NOMO-1 (cell line): Measurements from ENCODE around the gene KDM4C.

Experiments used
- DNase-seq, 2 experiments: peaks; one replicate each; lab custom pipeline; 2025; ENCODE audit not compliant: unreplicated experiment in 2 of 2; lab: John Stamatoyannopoulos, UW

The KDM4C gene

DNA sequence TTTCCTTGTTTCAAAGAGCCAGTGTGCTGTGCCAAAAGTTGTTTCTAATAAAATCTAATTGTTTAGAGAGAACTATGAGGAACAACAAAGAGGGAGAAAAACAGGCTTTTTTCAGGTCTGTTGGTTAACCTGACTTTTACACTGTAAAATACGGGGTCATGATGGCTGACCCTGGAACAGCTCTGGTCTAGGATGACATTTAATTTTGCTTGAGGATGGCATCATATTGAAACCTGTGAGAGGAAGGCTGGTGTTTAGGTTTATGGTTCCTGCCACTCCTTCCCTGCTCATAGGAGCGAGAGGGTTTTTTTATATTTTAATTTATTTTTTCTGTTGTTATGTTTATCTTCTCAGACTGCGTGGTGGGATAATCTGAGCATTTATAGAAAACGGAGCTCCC is 327.6 kb downstream of the KDM4C start:
- no peak for DNase-seq

DNA sequence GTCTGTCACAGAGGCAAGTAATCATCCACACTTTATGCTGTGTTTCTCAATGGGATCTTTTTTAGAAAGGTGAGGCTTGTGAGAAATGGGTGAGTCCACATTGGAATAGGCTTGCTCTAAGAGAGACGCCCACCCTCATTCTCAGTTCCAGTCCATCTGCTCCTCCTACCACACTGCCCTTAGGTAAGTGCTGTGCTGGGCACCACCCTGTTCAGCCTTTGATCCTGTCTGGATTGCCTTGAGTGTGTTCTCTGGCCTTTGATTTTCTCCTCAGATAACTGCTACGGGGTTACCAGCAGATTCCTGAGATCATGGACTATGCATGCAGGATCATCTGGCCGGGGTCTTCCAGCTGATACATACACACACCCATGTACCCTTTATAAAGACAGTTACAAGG is 328.6 kb downstream of the KDM4C start:
- no peak for DNase-seq

DNA sequence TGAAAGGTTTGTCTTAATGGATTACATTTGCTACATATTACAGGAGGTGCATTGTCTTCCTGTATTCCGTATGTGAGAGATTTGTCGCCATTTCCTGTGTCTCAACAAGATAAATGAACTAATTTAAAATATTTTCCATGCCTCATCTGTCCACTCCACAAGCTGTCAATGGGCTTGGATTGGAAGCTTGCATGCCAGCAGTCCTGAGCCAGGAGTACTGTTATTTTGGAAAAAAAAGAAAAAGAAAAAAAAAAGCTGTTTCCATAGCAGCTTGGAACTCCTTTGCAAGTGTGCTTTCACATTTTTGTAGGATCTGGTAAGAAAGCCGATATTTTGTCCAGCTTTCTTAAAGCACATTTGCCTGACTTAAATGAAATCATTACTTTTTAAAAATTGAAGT is 330.8 kb downstream of the KDM4C start:
- DNase-seq = no peak

DNA sequence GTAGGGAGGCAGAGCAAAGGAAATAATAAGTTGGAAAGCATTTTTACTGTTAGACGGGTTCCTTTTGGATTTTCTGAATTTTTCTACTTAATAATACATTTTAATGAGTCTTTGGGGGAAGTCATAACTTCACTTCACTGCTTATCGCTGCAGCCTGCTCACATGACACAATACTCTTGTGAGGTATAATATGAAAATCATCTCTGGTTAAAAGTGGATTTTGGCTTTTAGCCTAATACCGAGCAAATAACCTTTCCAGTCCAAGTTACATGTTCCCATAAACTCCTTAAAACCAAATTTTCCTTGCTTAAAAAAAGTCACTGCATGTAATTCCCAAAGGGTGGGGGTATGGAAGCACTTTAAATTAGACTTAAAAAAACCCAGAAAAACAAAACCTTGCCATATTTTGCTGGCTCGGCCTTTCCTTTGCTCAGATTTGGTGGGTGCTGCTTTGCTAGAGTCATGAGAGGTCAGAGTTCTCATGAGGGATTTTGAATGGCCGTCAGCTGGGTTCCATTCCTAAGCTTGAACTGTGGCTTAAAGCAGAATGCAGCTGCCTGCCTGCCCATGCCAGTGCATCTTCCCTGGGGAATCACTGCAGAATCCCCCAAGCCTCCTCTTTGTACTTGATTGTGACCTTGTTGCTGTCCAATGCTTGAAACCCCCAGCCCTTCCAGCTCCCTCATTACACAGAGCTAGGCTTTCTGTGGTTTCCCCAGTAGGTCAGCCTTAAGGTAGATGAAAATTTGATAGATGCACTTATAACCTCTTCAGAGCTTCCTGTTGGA is 331.8 kb downstream of the KDM4C start:
- no peak for DNase-seq

DNA sequence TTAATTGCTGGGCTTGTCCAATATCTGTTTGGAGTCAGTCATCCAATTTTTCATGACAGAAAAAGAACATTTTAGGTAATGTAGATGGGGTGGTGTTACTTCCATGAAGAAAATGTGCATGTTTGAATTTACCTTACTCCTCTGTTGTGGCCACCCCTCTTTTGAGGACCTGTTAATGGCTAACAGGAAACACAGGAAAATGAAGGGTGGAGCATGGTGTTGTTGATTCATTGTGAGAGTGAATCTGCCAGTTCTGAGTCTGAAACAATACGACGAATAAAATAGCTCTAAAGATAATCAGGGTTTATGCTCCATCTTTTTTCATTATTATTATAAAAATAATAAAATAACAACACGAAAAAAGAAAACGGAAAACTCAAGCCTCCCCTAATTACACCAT is 335.3 kb downstream of the KDM4C start:
- DNase-seq = no peak

DNA sequence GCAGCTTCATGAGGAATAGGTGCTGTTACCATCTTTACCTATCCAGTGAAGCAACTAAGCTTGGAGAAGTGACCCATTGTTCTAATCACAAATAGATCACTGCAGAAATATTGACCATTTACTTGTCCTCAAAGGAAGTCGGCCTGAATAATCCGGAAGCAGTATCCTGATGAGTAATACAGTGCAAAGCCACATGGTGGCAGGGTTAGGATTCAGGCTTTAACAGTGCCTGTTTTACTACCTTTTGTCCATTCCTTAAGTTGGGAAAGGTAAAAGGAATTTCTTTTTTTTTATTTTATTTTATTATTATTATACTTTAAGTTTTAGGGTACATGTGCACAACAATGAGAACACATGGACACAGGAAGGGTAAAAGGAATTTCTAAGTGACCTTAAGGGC is 336.3 kb downstream of the KDM4C start:
- DNase-seq = no peak

DNA sequence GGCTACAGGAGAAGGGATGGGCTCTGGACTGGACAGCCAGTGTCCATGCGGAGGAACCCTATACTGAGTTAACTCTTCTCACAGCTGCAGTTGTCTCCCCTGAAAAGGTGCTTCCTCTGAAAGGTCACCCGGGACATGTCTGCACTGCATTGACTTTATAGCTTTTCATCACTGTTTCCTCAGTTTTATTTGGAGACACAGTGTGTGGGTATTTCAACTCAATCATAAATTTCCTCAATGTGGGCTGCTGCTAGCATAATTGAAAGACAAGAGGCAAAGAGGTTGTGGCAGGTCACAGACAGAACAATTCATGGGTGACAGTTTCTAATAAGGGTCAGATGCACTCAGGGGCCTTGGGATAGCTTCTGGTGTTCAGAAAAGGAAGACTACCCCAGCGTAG is 336.8 kb downstream of the KDM4C start:
- DNase-seq = no peak

DNA sequence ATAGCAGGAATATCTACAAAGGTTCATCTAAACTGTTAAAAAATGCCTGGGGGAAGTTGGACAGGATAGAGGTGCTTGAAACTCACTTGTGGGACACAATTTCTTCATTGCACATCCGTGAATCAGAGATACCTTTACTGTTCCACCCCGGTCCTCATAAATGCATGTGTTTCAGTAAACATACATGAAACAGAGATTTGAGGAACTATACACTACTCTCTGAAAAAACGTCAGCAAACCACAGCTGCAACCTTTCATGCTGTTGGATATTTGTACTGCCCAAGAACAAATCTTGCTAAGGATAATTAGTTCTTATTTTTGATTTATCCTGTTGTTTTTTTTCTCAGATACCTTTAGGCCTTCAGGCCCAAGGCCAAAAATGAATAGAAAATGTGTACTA is 337.3 kb downstream of the KDM4C start:
- peak; percentile 0 to 23 for DNase-seq

GRCh38 chr9:7097040-7097715 is 339.4 kb downstream of the KDM4C start:
- DNase-seq = no peak

DNA sequence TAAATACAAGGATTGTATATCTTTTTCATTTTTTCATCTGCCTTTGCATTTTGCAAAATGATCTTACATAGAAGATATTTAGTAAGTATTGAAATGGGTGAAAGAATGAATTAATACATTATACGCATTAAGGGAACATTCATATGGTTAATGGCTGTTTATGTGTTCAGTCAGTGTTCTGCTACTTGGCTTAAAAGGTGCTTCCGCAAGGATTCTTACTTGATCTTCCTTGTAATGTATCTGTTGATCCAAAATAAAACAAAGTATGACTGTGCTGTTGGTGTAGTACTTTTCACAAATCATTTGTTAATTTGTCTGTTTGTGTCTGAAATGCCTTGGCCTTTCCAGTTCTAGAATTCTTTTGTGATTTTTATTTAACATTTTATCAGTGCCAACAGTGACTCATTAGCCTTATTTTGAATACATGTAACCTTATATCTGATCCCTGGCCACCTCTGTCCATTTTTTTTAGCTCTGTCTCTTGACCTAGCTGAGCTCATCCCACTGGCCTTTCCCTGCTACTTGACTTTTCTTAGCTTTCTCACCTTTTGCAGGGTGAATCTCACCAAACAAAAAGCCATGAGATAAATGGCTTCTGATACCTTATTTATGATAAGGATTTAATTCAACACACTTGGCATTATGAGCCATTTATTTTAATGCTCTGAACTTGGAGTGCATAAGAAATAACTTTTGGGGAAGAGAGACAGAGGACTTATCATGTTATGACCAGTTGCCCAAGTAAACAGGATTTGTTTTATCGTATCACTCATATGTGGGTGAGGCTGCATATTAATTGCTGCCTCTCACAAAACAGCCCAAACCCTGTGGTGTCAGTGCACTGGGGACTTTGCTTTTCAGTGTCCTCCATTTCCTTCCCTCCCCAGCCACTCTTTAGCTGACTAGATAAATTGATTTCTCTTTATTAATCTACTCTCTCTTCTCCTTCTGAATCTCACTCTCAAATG is 340.3 kb downstream of the KDM4C start:
- no peak for DNase-seq

GRCh38 chr9:7103367-7103766 is 345.6 kb downstream of the KDM4C start:
- no peak for DNase-seq

DNA sequence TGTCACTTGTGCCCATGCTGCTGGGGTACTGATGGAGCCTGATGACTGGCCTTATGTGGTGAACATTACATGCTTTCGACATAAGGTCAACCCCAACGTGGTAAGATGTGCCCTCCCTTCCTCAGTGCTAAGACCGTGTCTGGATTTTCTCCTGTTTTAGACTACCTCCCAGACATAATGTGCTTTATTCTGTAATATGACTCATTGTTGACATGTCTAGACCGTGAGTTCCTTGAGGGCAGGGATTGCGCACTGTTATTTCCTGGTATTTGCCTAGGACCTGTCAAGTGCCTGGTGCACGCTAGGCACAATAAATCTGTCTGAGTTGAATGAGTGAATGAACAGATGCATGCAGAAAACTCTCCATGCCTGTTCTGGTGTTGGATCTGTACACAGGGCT is 346.0 kb downstream of the KDM4C start:
- DNase-seq = no peak

GRCh38 chr9:7104625-7105024 is 346.9 kb downstream of the KDM4C start:
- no peak for DNase-seq

DNA sequence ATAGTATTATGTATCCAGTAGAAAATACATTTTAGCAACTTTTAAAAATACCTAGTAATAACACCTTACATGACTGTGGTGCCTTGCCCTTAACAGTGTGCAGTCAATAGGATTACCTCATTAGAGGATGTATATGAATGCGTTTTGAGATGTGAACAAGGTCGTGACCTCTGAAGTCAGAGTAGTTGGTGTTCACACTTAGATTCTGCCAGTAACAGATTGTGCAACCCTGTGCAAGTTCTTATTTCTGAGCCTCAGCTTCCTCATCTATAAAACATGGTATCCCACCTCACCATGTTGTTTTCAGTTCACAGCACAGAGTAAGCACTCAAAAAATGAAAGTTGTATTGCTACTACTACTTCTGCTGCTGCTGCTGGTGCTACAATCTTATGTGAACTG is 347.3 kb downstream of the KDM4C start:
- DNase-seq = peak; percentile 11 to 39

DNA sequence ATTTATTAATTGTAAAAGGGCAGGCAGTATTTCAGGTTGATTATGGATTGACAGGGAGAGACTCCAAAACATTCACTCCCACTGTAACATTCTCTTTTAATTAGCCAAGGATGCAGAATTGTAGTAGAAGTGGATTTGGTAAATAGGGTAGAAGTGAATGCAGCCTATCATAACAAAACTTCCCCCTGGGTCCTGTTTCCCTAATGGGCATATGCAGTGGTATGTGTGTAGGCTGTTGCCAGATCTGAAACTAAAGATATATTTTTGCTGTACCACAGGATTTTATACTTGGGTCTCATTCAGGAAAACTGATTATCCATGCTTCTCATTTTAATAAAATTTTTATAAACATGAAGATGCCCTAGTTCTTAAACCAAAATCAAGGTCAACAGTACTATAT is 351.2 kb downstream of the KDM4C start:
- DNase-seq = no peak

DNA sequence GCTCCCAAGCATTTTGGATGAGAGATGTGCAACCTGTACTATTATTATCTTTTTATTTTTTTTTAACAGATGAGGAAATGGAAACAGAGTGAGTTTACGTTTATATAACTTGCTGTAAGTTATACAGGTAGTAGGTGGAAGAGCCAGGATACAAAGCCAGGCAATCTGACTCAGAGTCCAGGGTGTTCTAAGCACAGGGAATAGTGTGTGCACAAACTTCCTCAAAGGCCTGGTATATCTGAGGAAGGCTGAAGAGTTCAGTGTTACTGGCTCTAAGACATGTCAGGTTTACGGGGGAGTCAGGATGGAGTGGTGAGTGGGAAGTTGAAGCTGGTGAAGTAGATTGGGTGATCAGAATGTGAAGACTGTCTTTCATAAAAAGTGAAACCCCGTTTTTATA is 353.6 kb downstream of the KDM4C start:
- DNase-seq = no peak

- DNase-seq = no peak
Observed at GRCh38 chr9:7115606-7116005, 357.8 kb downstream of the KDM4C start.

- no peak for DNase-seq
Observed at GRCh38 chr9:7117676-7118561, 360.1 kb downstream of the KDM4C start.

- no peak for DNase-seq
Observed at GRCh38 chr9:7118633-7119032, 360.9 kb downstream of the KDM4C start.

GRCh38 chr9:7119612-7120011 is 361.8 kb downstream of the KDM4C start:
- DNase-seq = no peak
